Endothelial cell of umbilical vein (primary cell): Measurements from ENCODE around the gene TBC1D4.

Experiments used
- EZH2 ChIP-seq: IDR thresholded peaks from 2 replicates; pipeline ENCODE4 v1.6.1; 2012; ENCODE audit warnings: borderline replicate concordance, low read depth, mild to moderate bottlenecking, moderate library complexity, low read length, inconsistent platforms; ENCODE audit not compliant: severe bottlenecking
- FOS ChIP-seq: IDR thresholded peaks from 2 replicates; pipeline ENCODE4 v1.6.1; 2011; ENCODE audit warnings: mild to moderate bottlenecking, low read length, moderate library complexity, borderline replicate concordance; ENCODE audit not compliant: insufficient read depth
- JUN ChIP-seq: IDR thresholded peaks from 2 replicates; pipeline ENCODE4 v1.6.1; 2011; ENCODE audit warnings: borderline replicate concordance, low read depth; ENCODE audit not compliant: insufficient read length, insufficient read depth
- MYC ChIP-seq: IDR thresholded peaks from one replicate; pipeline ENCODE4 v1.6.1; 2011; ENCODE audit warnings: mild to moderate bottlenecking, low read depth, low read length
- POLR2A ChIP-seq: IDR thresholded peaks from 2 replicates; pipeline ENCODE4 v1.6.1; 2012; ENCODE audit warnings: low read depth, mild to moderate bottlenecking, control low read depth, low read length
- POLR2AphosphoS5 ChIP-seq: IDR thresholded peaks from 2 replicates; pipeline ENCODE4 v1.6.1; 2012; ENCODE audit warnings: low read depth, mild to moderate bottlenecking, control low read depth, low read length, moderate library complexity; ENCODE audit not compliant: insufficient read depth
- TF ChIP-seq, protein P1 (sequence below), 2 donors: IDR thresholded peaks; 1 replicate in 1 of 2; 2 replicates in 1 of 2; pipeline ENCODE4 v1.5.1; 2011; ENCODE audit warnings: low read length in 2 of 2, mild to moderate bottlenecking in 2 of 2, moderate library complexity in 2 of 2, control low read depth in 1 of 2, inconsistent platforms in 1 of 2, low read depth in 1 of 2; ENCODE audit not compliant: insufficient read depth in 1 of 2; ENCODE audit errors: extremely low read depth in 1 of 2
- TF ChIP-seq, protein P2 (sequence below): IDR thresholded peaks from 2 replicates; pipeline ENCODE4 v1.6.1; 2011; ENCODE audit not compliant: insufficient read depth, insufficient read length

DNA sequence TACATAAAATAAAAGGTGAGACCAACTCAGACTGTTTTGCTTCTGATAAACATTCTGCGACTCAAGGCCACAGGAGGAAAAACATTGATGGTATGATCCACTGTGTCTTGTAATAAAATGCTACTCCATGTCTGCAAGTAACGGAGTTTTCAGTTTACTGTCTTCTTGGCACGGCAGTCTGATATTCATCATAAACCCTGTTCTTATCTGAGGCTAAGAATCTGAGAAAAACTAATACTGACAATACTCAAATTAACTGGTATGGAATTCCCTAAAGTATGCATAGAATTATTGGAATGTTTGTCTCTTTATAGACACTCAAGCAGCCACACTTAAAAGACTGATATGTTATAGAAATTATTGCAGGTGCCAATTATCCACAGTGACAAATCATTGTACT lies 125.5 kb downstream of the TBC1D4 start:
- TF ChIP-seq, protein P1, sequence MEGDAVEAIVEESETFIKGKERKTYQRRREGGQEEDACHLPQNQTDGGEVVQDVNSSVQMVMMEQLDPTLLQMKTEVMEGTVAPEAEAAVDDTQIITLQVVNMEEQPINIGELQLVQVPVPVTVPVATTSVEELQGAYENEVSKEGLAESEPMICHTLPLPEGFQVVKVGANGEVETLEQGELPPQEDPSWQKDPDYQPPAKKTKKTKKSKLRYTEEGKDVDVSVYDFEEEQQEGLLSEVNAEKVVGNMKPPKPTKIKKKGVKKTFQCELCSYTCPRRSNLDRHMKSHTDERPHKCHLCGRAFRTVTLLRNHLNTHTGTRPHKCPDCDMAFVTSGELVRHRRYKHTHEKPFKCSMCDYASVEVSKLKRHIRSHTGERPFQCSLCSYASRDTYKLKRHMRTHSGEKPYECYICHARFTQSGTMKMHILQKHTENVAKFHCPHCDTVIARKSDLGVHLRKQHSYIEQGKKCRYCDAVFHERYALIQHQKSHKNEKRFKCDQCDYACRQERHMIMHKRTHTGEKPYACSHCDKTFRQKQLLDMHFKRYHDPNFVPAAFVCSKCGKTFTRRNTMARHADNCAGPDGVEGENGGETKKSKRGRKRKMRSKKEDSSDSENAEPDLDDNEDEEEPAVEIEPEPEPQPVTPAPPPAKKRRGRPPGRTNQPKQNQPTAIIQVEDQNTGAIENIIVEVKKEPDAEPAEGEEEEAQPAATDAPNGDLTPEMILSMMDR (IDR thresholded peaks at IDR 0.05; ENCODE audit: extremely low read depth in 1 of 2, insufficient read depth in 1 of 2, low read depth in 1 of 2, low read length in 2 of 2) = no peak
- TF ChIP-seq POLR2AphosphoS5 (no peak), EZH2 (no peak), POLR2A (no peak), MYC (no peak), FOS (no peak), JUN (no peak)
- TF ChIP-seq, protein P2, sequence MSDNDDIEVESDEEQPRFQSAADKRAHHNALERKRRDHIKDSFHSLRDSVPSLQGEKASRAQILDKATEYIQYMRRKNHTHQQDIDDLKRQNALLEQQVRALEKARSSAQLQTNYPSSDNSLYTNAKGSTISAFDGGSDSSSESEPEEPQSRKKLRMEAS = no peak
